ENCODE measurements around the gene ITGAX.

ITGAX gene

DNA sequence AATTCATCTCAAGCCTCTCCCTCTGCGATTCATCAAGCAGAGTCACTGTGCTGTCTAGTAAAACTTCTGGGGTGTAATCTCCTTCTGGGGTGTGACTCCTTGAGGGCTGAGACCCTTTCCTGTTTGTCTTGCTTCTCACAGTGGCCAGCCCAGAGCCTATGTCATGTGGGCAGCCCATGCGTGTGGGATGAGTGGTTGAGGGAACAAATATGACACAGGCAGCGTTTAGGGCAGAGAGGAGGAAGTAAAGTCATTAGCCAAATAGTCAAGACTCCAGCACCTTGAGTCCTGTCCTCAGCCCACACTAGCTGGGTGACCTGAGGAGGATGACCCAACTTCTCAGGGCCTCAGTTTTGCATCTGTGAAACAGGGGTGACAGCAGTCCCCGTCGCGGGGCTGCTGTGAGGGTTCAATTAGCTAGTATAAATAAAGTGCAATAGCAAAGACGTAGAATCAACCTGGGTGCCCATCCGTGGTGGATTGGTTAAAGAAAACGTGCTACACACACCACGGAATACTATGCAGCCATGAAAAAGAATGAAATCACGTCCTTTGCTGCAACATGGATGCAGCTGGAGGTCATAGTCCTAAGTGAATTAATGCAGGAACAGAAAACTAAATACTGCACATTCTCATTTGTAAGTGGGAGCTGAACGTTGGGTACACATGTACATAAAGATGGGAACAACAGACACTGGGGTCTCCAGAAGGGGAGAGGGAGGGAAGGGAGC is 4.5 kb upstream of the ITGAX start:
- DNase-seq = no peak

DNA sequence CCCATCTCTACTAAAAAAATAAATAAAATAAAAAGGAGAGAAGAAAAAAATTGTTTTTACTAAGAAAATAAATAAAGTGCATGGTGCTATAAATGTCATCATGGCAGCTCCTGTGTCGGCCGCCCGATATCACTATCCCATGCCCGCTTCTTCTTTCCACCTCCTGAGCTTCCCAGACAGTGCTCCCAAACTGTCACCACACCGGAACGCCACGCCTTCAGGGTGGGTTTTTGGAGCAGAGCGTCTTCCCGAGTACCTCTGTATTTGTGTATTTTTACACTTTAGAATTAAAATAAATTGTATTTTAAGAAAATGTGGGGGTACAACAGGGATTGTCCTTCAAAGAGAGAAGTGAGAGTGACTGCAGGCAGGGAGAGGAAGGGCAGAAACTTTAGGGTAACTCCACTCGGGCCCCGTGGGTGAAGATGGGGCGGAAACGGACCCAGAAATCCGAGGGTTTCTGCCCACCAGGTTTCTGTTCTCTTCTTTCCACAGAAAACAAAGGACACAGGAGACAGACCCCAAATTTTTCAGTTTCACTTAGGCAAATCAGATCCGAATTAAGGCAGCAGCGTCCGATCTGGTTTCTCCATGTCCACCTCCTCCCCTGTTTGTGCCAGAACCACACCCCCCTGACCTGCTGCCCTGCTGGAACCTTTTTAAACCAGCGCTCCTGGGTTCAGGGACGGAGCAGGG is 3.6 kb upstream of the ITGAX start:
- DNase-seq = no peak

DNA sequence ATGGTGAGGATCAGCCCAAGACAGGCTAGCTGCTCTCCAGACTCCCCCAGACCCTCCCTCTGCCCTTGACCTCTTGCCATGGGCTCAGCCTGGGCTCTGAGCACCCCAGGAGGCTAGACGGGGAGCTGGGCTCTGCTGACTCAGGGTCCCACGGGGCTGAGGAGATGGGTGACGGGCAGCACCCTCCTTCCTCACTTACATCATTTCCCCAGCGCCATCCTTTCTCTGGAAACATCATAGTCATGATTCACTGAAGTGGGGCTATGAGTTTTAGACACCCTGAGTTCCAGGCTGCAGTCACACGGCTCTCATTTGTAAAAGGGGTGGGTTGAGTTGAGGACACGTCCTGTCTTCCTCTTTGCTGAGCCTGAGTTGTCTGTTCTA is 3.0 kb upstream of the ITGAX start:
- no peak for DNase-seq

DNA sequence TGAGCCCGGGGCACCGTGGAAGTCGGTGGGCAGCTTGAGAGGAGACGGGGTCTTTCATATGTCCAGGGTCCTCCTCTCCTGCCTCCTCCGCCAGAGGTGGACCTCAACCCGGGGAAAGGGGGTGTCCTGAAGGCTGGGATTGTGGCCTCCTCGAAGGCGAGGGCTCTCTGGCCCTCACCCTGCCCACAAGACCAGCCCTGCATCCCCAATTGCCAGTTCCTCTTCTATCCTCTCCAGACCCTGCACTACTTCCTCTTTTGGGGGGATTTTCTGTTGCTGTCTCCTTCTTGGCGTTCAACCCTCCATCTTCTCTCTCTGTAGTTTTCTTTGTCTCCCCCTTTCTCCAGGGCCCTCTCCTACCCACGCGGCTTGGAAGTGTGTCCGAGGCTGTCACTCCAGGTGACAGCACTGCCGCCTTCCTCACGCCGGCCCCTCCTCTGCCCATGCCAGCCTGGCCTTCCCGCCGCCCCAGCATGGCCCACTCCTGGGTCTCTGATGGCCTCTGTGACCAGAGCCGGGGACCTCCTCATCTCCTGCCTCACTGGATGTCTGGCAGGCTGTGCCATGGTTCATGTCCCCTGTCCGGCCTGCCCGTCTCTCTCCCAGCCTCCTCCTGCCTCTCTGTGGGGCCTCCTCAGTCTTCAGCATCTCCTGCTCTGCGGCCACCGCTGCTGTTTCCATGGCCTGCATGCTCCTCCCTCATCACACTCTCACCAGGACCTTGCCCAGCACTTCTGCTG is 2.4 kb upstream of the ITGAX start:
- DNase-seq = peak; percentile 29

DNA sequence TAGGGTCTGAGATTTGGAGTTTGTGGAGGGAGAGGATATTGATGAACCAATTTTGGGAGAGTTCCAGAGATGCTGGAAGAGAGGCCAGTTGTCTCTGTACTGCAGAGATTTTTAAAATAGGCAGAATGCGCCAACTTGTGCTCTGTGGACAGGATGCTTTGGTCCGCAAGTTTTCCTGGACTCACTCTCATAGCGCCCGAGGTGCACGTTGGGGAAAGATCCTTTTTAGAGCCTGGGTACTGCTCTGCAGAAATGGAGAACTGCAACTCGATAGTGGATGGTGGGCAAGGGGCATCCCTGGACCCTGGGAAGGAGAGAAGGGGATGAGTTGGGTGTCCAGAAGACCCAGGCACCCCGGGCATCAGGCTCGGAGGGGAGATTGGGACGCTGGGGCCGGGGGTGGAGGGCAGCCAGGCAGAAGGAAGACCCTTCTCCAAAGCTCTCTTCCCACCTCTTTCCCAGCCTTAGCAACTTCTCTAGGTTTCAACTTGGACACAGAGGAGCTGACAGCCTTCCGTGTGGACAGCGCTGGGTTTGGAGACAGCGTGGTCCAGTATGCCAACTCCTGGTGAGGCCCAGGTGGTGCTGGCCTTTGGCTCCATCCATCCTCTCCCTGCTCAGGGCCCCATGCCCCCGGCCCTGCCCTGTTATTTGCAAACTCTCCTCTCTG is 590 bp downstream of the ITGAX start:
- DNase-seq = no peak

DNA sequence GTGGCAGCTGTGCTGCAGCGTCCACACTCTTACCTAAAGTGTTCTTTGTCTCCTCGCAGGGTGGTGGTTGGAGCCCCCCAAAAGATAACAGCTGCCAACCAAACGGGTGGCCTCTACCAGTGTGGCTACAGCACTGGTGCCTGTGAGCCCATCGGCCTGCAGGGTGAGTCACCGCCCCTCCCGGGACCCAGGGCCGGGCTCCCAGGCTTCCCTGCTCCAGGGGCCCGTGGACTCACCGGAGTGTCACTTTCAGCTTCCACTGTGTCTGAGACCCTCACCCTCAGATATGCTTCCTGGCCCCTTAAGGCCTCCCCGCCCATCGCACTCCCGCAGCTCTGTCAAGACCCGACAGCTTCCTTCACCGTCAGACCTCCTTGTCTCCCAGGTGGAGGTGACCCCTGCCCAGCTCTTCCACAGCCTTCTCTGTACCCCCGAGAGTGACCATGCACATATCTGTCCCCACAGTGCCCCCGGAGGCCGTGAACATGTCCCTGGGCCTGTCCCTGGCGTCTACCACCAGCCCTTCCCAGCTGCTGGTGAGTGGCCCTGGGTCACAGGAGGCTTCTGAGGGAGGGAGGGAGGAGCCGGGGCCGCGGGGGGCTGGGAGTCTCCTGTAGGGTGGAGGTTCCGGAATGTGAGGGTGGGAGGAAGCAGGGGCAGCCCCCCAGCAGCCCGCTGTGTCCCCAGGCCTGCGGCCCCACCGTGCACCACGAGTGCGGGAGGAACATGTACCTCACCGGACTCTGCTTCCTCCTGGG is 1.8 kb downstream of the ITGAX start:
- no peak for DNase-seq

DNA sequence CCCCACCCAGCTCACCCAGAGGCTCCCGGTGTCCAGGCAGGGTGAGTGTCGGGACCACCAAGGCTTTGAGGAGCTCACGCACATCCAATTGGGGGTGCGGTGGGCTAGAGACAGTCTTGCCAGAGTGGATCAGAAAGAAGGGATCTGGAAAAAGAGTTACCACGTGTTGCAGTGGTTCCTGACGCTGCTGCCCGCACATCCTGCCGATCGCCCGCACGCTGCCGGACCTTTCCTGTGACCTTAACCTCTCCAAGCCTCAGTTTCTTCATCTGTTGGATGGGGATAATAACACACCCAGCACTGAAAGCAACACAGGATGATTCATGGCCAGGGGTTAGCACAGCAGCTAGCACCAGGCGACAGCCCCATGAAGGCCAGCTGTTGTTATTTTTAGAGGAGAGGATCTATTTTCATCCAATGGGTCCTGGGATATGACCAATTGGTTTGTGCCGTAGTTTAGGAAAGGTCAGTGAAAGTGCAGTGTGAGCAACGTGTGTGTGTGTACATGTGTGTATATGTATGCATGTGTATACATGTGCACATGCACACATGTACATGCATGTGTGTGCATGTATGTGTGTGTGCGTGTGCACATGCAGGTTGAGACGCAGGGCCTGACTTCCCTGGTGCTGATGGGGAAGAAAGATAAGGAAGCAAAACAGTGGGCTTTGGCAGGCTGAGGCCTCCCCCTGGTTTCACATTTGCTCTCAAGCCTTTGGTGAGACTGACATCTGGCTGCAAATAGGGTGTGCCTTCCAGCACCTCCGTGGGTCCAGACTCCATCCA is 2.5 kb downstream of the ITGAX start:
- no peak for DNase-seq

DNA sequence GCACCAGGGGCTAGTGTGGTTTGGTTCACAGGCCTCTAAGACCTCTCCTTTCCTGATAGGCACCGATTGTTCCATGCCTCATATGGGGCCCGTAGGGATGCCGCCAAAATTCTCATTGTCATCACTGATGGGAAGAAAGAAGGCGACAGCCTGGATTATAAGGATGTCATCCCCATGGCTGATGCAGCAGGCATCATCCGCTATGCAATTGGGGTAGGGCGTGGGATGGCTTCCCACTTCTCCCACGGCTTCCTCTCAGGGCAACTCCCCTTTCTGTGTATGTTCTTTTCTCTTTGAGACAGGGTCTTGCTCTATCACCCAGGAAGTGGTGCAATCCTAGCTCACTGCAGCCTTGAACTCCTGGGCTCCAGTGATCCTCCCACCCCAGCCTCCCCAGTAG is 5.3 kb downstream of the ITGAX start:
- DNase-seq = no peak

DNA sequence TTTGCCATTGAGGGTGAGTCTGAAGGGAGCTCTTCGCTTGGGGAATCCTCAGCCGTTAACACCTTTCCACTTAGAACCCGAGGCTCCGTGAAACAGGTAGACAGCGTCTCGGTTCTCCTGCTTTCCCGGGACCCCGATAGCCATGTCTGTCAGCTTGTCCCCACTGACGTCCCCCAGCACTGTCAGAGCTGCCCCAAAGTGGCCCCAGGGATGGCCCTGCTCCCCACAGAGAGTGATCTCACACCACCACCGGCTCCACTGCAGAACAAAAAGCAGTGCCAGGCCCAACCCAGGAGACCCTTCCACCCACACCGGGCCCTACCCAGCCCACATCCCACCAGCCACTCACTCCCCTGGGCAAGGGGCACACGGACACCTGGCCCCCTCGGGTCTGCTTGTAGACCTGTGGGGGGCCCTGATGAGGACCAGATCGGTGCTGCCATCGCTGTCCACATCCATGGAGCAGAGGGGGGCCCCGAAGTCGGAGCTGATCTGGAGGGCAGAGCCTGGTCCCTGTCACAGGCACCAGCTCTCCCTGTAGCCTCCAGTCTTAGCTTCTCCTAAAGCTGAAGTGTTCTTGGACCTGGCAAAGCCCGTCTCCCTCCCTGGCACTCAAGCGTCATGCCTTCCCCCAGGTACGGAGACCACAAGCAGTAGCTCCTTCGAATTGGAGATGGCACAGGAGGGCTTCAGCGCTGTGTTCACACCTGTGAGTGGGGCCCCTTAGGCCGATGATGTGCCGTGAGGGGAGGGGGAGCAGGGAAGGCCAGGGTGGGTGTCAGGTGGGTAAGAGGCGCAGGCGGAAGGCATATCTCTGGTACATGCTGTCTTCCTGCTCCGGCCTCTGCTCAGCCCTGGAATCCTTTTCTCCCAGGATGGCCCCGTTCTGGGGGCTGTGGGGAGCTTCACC is 6.5 kb downstream of the ITGAX start:
- no peak for DNase-seq

DNA sequence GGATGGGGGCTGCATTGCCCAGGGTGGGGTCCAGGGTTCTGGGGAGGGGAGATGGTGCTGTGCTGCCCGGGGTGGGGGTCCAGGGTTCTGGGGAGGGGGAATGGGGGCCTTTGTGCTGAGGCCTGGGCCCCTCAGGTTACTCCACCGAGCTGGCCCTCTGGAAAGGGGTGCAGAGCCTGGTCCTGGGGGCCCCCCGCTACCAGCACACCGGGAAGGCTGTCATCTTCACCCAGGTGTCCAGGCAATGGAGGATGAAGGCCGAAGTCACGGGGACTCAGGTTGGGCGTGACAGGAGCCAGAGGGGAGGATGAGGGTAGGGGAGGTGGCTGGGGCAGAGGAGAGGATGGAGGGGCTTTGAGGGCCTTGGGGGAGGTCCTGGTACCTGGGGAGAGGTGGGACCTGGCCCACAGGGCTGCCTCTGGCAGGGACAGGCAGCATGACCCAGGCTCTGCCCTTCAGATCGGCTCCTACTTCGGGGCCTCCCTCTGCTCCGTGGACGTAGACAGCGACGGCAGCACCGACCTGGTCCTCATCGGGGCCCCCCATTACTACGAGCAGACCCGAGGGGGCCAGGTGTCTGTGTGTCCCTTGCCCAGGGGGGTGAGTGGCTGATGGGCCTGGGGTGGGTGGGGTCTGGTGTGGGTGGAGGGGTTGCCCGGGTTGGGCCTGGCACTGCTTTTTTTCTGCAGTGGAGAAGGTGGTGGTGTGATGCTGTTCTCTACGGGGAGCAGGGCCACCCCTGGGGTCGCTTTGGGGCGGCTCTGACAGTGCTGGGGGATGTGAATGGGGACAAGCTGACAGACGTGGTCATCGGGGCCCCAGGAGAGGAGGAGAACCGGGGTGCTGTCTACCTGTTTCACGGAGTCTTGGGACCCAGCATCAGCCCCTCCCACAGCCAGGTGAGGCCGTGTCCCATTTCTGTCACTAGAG is 7.8 kb downstream of the ITGAX start:
- no peak for DNase-seq

DNA sequence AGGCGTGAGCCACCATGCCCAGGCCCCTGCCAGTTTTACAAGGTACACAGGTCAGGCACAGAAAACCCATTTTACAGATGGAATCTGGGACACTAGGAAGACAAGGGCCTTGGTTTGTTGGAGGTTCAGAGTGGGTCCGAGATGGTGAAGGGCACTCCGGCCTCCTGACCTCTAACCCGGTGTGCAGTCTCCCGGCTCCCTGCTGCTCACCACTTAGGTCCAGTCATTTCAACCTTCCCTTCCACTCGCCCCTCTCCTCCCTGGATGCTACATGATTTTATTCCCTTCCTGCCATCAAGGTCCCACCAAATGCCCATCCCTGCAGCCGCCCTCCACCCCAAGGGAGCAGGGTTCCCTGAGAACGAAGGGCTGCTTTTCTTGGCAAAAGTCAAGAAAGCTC is 8.7 kb downstream of the ITGAX start:
- no peak for DNase-seq

DNA sequence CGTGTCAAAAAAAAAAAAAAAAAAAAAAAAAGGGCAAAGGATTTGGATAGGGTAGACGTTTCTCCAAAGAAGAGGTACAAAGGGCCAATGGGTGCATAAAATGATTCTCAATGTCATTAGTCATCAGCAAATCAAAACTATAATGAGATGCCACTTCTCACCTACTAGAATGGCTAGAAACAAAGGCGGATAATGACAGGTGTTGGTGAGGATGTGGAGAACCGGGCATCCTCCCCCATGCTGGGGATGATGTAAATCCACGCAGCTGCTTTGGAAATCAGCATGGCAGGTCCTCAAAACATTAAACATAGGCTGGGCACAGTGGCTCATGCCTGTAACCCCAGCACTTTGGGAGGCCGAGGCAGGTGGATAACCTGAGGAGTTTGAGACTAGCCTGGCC is 9.4 kb downstream of the ITGAX start:
- DNase-seq = no peak

DNA sequence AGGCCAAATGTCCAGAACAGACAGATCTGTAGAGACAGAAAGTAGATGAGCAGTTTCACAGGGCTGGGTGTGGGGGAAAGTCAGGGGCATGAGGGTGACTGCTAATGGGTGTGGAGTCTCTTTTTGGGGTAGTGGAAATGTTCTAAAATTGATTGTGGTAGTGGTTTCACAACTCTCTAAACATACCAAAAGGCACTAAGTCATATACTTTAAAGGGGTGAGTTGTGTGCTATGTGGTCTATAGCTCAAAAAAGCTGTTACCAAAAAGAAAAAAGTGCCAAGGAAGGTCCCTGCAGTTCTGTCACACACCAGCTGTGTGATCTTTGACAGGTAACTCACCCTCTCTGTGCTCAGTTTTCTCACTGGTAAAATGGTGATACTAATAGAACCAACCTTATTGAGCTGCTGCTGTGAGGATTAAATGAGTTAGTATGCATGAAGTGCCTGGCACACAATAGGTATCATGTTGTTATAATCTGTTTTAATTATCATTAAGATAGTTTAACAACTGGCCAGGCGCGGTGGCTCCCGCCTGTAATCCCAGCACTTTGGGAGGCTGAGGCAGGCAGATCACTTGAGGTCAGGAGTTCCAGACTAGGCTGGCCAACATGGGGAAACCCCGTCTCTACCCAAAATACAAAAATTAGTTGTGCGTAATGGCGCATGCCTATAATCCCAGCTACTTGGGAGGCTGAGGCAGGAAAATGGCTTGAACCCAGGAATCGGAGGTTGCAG is 10.3 kb downstream of the ITGAX start:
- no peak for DNase-seq

DNA sequence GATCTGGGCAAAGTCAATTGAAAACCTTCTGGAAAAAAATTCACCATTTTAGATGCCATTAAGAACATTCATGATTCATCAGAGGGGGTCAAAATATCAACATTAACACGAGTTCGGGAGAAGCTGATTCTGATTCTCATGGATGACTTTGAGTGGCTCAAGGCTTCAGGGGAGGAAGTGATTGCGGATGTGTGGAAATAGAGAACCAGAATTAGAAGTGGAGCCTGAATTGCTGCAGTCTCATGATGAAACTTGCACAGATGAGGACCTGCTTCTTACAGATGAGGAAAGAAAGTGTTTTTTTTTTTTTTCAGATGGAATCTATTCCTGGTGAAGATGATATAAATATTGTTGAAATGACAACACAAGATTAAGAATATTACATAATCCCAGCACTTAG is 12.9 kb downstream of the ITGAX start:
- DNase-seq = no peak

DNA sequence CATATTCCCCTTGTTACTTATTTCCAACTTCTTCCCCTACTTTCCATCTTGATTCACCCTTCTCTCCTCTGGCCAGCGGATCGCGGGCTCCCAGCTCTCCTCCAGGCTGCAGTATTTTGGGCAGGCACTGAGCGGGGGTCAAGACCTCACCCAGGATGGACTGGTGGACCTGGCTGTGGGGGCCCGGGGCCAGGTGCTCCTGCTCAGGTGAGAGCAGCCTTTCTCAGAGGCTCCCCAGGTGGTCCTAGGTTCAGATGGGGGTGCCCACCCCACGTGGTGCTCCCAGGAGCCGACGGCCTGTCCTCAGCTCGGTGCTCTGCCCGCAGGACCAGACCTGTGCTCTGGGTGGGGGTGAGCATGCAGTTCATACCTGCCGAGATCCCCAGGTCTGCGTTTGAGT is 16.0 kb downstream of the ITGAX start:
- no peak for DNase-seq

DNA sequence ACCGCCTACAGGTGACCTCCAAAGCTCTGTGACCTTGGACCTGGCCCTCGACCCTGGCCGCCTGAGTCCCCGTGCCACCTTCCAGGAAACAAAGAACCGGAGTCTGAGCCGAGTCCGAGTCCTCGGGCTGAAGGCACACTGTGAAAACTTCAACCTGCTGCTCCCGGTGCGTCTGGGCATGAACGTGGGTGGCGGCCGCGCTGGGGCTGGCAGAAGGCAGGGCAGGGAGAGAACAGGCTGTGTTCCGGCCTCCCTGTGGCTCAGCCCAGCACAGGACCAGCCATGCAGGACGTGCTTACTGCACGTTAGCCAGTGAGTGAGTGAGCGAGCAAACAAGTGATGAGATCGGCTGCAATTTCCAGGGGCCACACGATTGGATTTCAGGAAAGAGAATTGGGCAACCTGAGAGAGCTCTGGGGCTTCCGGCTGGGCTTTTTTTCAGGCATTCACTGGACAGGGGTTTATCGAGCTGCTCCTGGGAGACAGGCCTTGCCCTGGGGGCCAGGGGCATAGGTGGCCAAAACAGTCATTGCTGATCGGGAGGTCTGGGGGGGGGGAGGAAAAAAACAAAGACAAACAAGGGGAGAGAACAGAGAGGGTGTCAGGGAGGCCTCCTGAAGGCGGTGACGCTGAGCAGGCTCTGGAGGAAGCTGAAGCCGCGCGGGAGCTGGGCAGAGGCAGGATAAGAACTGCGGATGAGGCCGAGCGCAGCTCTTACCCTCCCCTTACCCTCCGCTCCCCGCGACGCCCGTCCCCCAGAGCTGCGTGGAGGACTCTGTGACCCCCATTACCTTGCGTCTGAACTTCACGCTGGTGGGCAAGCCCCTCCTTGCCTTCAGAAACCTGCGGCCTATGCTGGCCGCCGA is 16.9 kb downstream of the ITGAX start:
- no peak for DNase-seq

DNA sequence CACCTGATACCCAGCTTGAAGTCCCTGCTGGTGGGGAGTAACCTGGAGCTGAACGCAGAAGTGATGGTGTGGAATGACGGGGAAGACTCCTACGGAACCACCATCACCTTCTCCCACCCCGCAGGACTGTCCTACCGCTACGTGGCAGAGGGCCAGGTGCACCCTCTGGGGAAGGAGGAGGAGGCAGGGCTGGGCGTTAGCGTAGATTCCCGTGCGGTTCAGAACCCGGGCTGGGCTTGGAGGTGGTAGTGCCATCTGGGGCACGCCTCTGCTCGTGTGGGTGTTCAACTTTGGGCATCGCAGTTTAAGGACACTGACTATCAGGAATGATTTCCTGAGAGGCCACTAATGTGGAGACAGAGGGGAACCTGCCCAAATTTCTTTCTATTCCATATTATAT is 18.3 kb downstream of the ITGAX start:
- DNase-seq = no peak

DNA sequence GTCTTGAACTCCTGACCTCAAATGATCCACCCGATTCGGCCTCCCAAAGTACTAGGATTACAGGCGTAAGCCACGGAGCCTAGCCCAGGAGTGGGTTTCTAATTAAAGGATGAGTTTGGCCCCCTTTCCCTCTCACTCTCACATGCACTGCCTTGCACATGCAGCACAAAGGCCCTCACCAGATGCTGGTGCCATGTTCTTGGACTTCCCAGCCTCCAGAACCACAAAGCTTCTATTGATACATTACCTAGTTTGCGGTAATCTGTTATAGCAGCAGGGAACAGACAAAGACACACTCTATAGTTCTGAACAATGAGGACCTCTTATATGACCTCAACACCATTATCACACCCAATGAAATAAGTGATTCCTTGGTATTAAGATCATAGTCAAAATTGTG is 20.3 kb downstream of the ITGAX start:
- DNase-seq = no peak
